Epithelial cell of esophagus (primary cell): ENCODE measurements around the gene SLC22A14.

Source experiments
- DNase-seq: peaks from one replicate; pipeline ENCODE4 v3.0.0; 2010; ENCODE audit warnings: low read depth
- H3K4me3 ChIP-seq: 2 replicates; pipeline ENCODE4 v1.5.1; 2011; ENCODE audit warnings: mild to moderate bottlenecking, low read length, control low read depth
- TF ChIP-seq, protein P1 (sequence below): IDR thresholded peaks from 2 replicates; pipeline ENCODE4 v1.5.1; 2011; ENCODE audit warnings: low read depth, mild to moderate bottlenecking, low read length, control low read depth, inconsistent platforms; ENCODE audit not compliant: insufficient read depth; ENCODE audit errors: missing control alignments

The SLC22A14 gene

DNA sequence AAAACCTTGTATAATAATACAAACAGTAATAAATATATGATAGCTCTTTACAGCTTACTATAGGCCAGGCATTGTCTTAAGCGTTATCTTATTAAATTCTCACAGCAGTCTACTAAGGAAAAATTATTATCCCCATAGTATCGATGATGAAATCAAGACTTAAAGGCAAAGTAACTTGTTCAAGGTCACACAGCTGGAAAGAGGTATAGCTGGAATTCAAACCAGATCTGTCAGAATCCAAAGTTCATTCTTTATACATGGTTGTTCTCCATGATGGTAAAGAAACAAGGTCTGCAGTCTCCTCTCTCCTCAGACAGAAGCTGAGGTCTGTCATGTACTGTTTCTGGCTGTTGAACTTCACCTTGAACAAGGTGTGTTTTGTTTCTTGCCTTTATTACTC, 31.9 kb upstream of the SLC22A14 start:
- no peak for DNase-seq
- TF ChIP-seq, protein P1, sequence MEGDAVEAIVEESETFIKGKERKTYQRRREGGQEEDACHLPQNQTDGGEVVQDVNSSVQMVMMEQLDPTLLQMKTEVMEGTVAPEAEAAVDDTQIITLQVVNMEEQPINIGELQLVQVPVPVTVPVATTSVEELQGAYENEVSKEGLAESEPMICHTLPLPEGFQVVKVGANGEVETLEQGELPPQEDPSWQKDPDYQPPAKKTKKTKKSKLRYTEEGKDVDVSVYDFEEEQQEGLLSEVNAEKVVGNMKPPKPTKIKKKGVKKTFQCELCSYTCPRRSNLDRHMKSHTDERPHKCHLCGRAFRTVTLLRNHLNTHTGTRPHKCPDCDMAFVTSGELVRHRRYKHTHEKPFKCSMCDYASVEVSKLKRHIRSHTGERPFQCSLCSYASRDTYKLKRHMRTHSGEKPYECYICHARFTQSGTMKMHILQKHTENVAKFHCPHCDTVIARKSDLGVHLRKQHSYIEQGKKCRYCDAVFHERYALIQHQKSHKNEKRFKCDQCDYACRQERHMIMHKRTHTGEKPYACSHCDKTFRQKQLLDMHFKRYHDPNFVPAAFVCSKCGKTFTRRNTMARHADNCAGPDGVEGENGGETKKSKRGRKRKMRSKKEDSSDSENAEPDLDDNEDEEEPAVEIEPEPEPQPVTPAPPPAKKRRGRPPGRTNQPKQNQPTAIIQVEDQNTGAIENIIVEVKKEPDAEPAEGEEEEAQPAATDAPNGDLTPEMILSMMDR, result no peak
- no peak overlapping the region for H3K4me3 ChIP-seq

DNA sequence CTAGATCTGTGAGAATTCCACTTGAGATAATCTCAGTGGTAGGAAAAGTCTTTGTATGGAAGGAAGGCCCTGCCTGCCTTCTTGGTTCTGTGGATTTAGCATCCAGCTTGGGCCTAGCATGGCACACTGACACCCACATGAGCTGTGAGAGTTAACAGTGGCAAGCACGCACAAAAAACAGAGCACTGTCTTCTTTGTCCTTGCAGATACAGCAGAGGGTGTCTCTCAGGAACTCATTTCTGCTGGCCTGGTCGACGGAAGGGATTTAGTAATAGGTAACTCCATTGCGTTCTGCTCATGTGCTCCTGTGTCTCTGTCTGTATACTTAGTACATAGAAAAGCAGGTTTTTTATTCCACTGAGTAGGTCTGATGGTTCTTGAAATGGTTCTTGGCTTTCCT, 30.9 kb upstream of the SLC22A14 start:
- H3K4me3 ChIP-seq, result no peak overlapping the region
- TF ChIP-seq, protein P1, result no peak
- no peak for DNase-seq

DNA sequence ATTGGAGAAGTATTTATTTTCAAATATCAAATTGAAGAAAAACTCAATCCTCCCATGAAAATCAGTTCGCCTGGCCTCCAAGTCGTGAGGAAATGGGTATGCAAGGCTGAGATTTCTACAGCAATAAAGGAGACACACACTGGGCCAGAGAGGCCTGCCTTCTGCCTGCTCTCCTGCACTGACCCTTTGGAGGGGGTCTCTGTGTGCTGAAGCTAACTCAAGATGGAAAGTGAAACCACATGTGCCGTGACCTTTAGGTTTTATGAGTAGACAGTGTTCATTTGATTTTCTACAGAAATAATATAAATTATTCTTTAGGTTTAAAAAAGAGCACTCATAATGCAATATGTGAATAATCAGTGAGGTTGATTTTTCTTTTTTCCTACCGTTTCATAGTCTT, 28.4 kb upstream of the SLC22A14 start:
- H3K4me3 ChIP-seq, result no peak overlapping the region
- no peak for DNase-seq
- TF ChIP-seq, protein P1, result no peak

DNA sequence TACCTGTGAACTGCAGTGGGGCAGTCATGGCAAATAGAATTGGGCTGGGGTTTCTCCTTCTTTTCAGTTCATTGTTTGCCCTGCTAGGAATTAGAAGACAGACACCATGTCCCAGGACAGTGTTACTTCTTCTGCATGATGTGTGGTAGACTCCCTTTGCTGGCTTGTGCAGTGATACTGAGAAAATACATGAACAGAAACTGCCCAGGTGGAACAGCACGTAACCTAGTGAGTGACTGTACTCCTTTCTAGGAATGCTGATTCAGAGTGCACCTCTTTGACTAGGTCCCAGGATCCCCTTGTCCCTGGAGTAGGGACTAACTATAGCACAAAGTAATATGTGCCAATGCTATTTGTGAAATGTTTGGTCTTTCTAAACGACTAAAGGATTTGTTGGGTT, 27.2 kb upstream of the SLC22A14 start:
- TF ChIP-seq, protein P1, result no peak
- H3K4me3 ChIP-seq, result no peak overlapping the region
- no peak for DNase-seq

DNA sequence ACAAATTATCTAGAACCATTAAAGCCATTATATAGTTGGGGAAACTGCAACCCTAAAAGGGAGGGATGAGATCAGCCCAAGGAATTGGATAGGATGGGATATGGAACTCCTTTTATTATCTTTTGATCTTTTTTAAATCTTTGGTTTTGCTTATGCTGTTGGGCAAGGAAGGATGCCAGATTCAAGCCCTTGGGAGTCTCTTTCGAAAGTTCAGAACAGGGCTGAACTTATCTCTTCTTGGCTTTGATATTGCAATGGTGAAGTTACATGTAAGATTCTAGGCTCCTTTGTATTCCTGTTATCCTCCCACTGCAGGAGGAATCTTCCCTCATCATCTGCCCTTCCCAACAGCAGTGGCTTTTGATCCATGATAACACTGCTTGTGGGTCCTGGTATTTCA, 26.5 kb upstream of the SLC22A14 start:
- no peak for DNase-seq
- TF ChIP-seq, protein P1, result no peak
- H3K4me3 ChIP-seq, result no peak overlapping the region

DNA sequence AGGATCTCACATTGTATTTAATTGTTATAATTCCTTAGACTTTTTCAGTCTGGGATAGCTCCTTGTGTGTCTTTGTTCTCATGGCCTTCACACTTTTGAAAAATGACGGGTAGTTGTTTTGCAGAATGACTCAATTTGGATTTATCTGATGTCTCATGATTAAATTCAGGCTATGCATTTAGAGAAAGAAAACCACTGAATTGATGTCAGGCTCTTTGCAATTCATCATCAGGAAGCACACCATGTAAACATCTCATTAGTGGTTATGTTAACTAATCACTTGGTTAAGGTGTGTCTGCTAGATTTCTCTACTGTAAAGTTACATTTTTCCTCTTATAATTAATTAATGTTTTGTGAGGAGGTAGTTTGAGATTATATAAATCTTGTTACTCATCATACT, 24.5 kb upstream of the SLC22A14 start:
- TF ChIP-seq, protein P1, result no peak
- H3K4me3 ChIP-seq, result no peak overlapping the region
- DNase-seq, result no peak

DNA sequence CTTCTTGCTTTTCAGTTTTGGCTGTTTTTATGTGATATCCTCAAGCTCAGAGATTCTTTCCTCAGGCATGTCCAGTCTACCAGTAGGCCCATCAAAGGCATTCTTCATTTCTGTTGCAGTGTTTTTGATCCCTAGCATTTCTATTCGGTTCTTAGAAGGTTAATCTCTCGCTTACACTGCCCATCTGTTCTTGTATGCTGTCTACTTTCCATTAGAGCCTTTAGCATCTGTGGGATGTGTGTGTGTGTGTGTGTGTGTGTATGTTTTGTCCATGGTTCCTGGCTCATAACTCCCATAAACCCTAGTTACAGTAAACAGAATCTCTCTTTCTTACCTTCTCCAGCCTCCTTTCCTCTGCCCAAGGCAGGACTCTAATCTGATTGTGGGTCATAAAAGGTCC, 21.6 kb upstream of the SLC22A14 start:
- TF ChIP-seq, protein P1, result no peak
- no peak overlapping the region for H3K4me3 ChIP-seq
- no peak for DNase-seq
